Astrocyte (in vitro differentiated cells and primary cell): ENCODE data around the gene SEC11A. TPM values are rescaled to one million over a fixed set of nuclear protein-coding genes. Genes with fewer than 3 reads are reported as not detected.

Experiments
- DNase-seq: peaks from one replicate; pipeline ENCODE4 v3.0.0-alpha.2; 2010; ENCODE audit warnings: low read depth
- FAIRE-seq: peaks from 2 replicates; lab custom pipeline; 2011; peaks lifted over from hg19 to GRCh38; lab: Jason Lieb, UNC
- H2AFZ ChIP-seq: 2 replicates; pipeline ENCODE4 v1.6.0; 2012; ENCODE audit warnings: low read depth, low read length, inconsistent platforms
- H3K27ac ChIP-seq: 2 replicates; pipeline ENCODE4 v1.5.1; 2011; ENCODE audit warnings: low read depth, low read length, inconsistent platforms
- H3K27me3 ChIP-seq: 2 replicates; pipeline ENCODE4 v1.6.0; 2011; ENCODE audit warnings: low read length, inconsistent platforms; ENCODE audit not compliant: insufficient read depth
- H3K36me3 ChIP-seq: 2 replicates; pipeline ENCODE4 v1.5.1; 2011; ENCODE audit warnings: low read length, inconsistent platforms; ENCODE audit not compliant: insufficient read depth
- H3K4me1 ChIP-seq: 2 replicates; pipeline ENCODE4 v1.5.1; 2011; ENCODE audit warnings: low read length, inconsistent platforms; ENCODE audit not compliant: insufficient read depth
- H3K4me2 ChIP-seq: 2 replicates; pipeline ENCODE4 v1.6.0; 2012; ENCODE audit warnings: low read length, inconsistent platforms
- H3K4me3 ChIP-seq: 2 replicates; pipeline ENCODE4 v1.5.1; 2011; ENCODE audit warnings: low read depth, mild to moderate bottlenecking, low read length, inconsistent platforms; ENCODE audit not compliant: insufficient read depth
- H3K79me2 ChIP-seq: 2 replicates; pipeline ENCODE4 v1.6.0; 2012; ENCODE audit warnings: mild to moderate bottlenecking, low read length, inconsistent platforms; ENCODE audit not compliant: insufficient read depth
- H3K9ac ChIP-seq: 2 replicates; pipeline ENCODE4 v1.6.0; 2012; ENCODE audit warnings: mild to moderate bottlenecking, low read length, inconsistent platforms
- H3K9me3 ChIP-seq: 2 replicates; pipeline ENCODE4 v1.5.1; 2012; ENCODE audit warnings: low read depth, mild to moderate bottlenecking, low read length, inconsistent platforms; ENCODE audit not compliant: insufficient read depth
- H4K20me1 ChIP-seq: 2 replicates; pipeline ENCODE4 v1.6.0; 2012; ENCODE audit warnings: low read length, inconsistent platforms; ENCODE audit not compliant: insufficient read depth
- H3K27ac Mint-ChIP-seq: one replicate; pipeline ENCODE4 v1.8.0; 2021; ENCODE audit warnings: mild to moderate bottlenecking, mixed read lengths; ENCODE audit not compliant: unreplicated experiment
- H3K27me3 Mint-ChIP-seq: one replicate; pipeline ENCODE4 v1.8.0; 2021; ENCODE audit warnings: low read depth, mixed read lengths; ENCODE audit not compliant: unreplicated experiment
- H3K36me3 Mint-ChIP-seq: one replicate; pipeline ENCODE4 v1.8.0; 2021; ENCODE audit warnings: low read depth, mixed read lengths; ENCODE audit not compliant: unreplicated experiment
- H3K4me1 Mint-ChIP-seq: one replicate; pipeline ENCODE4 v1.8.0; 2021; ENCODE audit warnings: low read depth, mixed read lengths; ENCODE audit not compliant: unreplicated experiment
- H3K4me3 Mint-ChIP-seq: one replicate; pipeline ENCODE4 v1.8.0; 2021; ENCODE audit warnings: mild to moderate bottlenecking, moderate library complexity, mixed read lengths; ENCODE audit not compliant: unreplicated experiment
- H3K9me3 Mint-ChIP-seq: one replicate; pipeline ENCODE4 v1.8.0; 2021; ENCODE audit warnings: mild to moderate bottlenecking, mixed read lengths; ENCODE audit not compliant: unreplicated experiment
- CTCF ChIP-seq: IDR thresholded peaks from 2 replicates; pipeline ENCODE4 v1.5.1; 2011; ENCODE audit warnings: low read depth, mild to moderate bottlenecking, inconsistent platforms, low read length, moderate library complexity; ENCODE audit not compliant: insufficient read depth
- EZH2 ChIP-seq: IDR thresholded peaks from 2 replicates; pipeline ENCODE4 v1.6.1; 2012; ENCODE audit warnings: mild to moderate bottlenecking, low read length, inconsistent platforms; ENCODE audit not compliant: insufficient read depth
- total RNA-seq: library from RNA; stranded (reverse); gene quantifications from 2 replicates; pipeline ENCODE4 v1.2.1, GENCODE V29; 2021

SEC11A gene
- total RNA-seq, 1 donor from 2014 or later = 198 TPM

- H3K27me3 ChIP-seq = no peaks in the 10 kb centered on the region
Measured at GRCh38 chr15:84621358-84621979, 94.5 kb downstream of the SEC11A start.

GRCh38 chr15:84620626-84621025 is 95.3 kb downstream of the SEC11A start:
- Histone ChIP-seq H3K36me3 (peaks cover 20% of the 10 kb centered on the region), H4K20me1 (peaks cover 1% of the 10 kb centered on the region), H3K4me2 (no peak overlapping the region), H3K79me2 (peaks cover 9% of the 10 kb centered on the region), H2AFZ (no peak overlapping the region), H3K27me3 (no peaks in the 10 kb centered on the region), H3K9me3 (peaks cover 30% of the 10 kb centered on the region), H3K4me3 (no peak overlapping the region), H3K4me1 (no peaks in the 10 kb centered on the region), H3K9ac (no peak overlapping the region), H3K27ac (no peak overlapping the region)
- no peak for TF ChIP-seq EZH2
- TF ChIP-seq CTCF = no peak
- DNase-seq (no peak), FAIRE-seq (no peak)
- H3K27me3 Mint-ChIP-seq = no peaks in the 10 kb centered on the region
- H3K36me3 Mint-ChIP-seq = peaks cover 54% of the 10 kb centered on the region
- H3K27ac Mint-ChIP-seq = no peak overlapping the region
- H3K9me3 Mint-ChIP-seq = peaks cover 39% of the 10 kb centered on the region
- H3K4me1 Mint-ChIP-seq = no peaks in the 10 kb centered on the region
- no peak overlapping the region for H3K4me3 Mint-ChIP-seq

More at GRCh38 chr15:84621358-84621979, 94.5 kb downstream of the SEC11A start:
- no peak overlapping the region for H3K27ac Mint-ChIP-seq
- Histone ChIP-seq H3K4me1 (no peaks in the 10 kb centered on the region), H3K4me2 (no peak overlapping the region), H3K9me3 (peaks cover 30% of the 10 kb centered on the region), H3K27ac (no peak overlapping the region), H4K20me1 (no peaks in the 10 kb centered on the region), H2AFZ (no peak overlapping the region), H3K36me3 (peaks cover 20% of the 10 kb centered on the region), H3K4me3 (no peak overlapping the region), H3K79me2 (peaks cover 7% of the 10 kb centered on the region), H3K9ac (no peak overlapping the region)
- no peak for TF ChIP-seq CTCF
- no peak for TF ChIP-seq EZH2
- no peaks in the 10 kb centered on the region for H3K4me1 Mint-ChIP-seq
- DNase-seq (no peak), FAIRE-seq (no peak)
- H3K9me3 Mint-ChIP-seq = peaks cover 39% of the 10 kb centered on the region
- no peaks in the 10 kb centered on the region for H3K27me3 Mint-ChIP-seq
- H3K36me3 Mint-ChIP-seq = peaks cover 53% of the 10 kb centered on the region
- H3K4me3 Mint-ChIP-seq = no peak overlapping the region

Other genes with a start within 250 kb of the SEC11A start
- 13.5 and 16.2 TPM in 2 replicates for gene ZSCAN2, start 115.1 kb downstream of the SEC11A start, total RNA-seq
- 22.1 and 23.9 TPM in 2 replicates for gene WDR73, start 61.9 kb downstream of the SEC11A start, total RNA-seq
- gene NMB, start 57.9 kb downstream of the SEC11A start, total RNA-seq = 6.1 and 6.4 TPM in 2 replicates
- gene ZNF592, start 32.5 kb upstream of the SEC11A start, total RNA-seq = 25.1 and 25.5 TPM in 2 replicates
- 6.8 and 9.1 TPM in 2 replicates for gene ALPK3, start 101.2 kb upstream of the SEC11A start, total RNA-seq
- not detected in 2 replicates for gene SLC28A1, start 168.5 kb upstream of the SEC11A start, total RNA-seq